ENCODE data around the gene SOX6.

DNA sequence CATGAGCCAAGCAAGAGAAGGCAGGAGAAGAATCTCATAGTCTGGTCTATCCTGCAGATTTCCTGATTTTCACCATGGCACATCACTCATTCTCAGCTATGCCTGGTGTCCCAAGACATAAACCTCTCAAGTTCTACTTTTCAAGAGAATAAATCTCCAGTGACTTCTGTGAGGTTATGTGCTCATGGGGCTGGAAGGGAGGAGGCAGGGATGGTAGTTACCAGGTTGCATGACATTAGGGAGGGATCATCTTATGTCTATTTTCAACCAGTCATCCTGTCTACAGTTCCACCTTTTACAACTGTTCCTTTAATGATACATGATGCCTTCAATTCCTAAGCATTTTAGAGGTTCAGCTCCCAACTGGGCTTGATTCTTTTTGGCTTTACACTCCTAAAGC is 297.7 kb downstream of the SOX6 start:
- TF ChIP-seq, protein P1, sequence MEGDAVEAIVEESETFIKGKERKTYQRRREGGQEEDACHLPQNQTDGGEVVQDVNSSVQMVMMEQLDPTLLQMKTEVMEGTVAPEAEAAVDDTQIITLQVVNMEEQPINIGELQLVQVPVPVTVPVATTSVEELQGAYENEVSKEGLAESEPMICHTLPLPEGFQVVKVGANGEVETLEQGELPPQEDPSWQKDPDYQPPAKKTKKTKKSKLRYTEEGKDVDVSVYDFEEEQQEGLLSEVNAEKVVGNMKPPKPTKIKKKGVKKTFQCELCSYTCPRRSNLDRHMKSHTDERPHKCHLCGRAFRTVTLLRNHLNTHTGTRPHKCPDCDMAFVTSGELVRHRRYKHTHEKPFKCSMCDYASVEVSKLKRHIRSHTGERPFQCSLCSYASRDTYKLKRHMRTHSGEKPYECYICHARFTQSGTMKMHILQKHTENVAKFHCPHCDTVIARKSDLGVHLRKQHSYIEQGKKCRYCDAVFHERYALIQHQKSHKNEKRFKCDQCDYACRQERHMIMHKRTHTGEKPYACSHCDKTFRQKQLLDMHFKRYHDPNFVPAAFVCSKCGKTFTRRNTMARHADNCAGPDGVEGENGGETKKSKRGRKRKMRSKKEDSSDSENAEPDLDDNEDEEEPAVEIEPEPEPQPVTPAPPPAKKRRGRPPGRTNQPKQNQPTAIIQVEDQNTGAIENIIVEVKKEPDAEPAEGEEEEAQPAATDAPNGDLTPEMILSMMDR (IDR thresholded peaks at IDR 0.05; ENCODE audit: poor library complexity, severe bottlenecking) = no peak
- TF ChIP-seq EP300 (conservative IDR thresholded peaks at IDR 0.05; ENCODE audit: poor library complexity, severe bottlenecking) = no peak
- no peak for TF ChIP-seq SMC3 (conservative IDR thresholded peaks at IDR 0.05; ENCODE audit: poor library complexity)
- TF ChIP-seq EZH2 (IDR thresholded peaks at IDR 0.05; ENCODE audit: borderline replicate concordance, insufficient read depth, low read length, poor library complexity, severe bottlenecking) = no peak
- TF ChIP-seq POLR2AphosphoS5 (IDR thresholded peaks at IDR 0.05) = no peak
- no peak for TF ChIP-seq RAD21 (conservative IDR thresholded peaks at IDR 0.05)
- no peak for TF ChIP-seq TAF1 (IDR thresholded peaks at IDR 0.05; ENCODE audit: low read depth)
